Measurements from ENCODE around the gene UGGT2.
"Not testable (repeated sequence)": the region's sequence is repeated elsewhere in the genome, so short reads cannot be mapped to it uniquely, and the experiment has no call there.

The UGGT2 gene

DNA sequence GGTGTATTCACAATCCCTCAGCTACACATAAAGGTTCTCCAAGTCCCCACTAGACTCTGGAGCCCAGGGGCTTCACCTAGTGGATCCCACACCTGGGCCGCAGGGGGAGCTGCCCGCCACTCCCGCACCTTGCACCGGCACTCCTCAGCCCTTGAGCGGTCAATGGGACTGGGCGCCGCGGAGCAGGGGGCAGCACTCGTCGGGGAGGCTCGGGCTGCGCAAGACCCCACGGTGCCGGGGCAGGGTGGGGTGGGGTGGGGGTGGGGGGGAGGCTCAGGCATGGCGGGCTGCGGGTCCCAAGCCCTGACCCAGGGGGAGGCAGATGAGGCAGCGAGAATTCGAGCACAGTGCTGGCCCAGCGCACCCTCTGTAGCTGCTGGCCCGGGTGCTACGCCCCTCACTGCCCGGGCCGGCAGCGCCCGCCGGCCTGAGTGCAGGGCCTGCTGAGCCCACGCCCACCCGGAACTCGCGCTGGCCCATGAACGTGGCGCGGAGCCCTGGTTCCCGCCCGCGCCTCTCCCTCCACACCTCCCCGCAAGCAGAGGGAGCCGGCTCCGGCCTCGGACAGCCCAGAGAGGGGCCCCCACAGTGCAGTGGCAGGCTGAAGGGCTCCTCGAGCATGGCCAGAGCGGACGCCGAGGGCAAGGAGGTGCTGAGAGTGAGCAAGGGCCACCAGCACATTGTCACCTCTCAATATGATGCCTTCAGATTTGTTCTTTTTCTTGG, 121.7 kb downstream of the UGGT2 start:
- H3K4me1 ChIP-seq (ENCODE audit: low read length), result no peaks in the 10 kb centered on the region
- no peaks in the 10 kb centered on the region for H3K27me3 ChIP-seq (ENCODE audit: low read depth, low read length)
- no peak overlapping the region for H2AFZ ChIP-seq (ENCODE audit: low read depth, low read length)
- peaks cover 53% of the 10 kb centered on the region for H3K36me3 ChIP-seq (replicated peaks; ENCODE audit: low read depth, low read length)
- H3K4me2 ChIP-seq (ENCODE audit: low read length), result no peak overlapping the region
- no peaks in the 10 kb centered on the region for H3K79me2 ChIP-seq (ENCODE audit: low read length)
- no peak overlapping the region for H3K4me3 ChIP-seq (ENCODE audit: low read length)
- H3K9ac ChIP-seq (ENCODE audit: low read length), result no peak overlapping the region
- no peak for TF ChIP-seq EZH2phosphoT487 (IDR thresholded peaks at IDR 0.05; ENCODE audit: low read depth)
- TF ChIP-seq, protein P1, sequence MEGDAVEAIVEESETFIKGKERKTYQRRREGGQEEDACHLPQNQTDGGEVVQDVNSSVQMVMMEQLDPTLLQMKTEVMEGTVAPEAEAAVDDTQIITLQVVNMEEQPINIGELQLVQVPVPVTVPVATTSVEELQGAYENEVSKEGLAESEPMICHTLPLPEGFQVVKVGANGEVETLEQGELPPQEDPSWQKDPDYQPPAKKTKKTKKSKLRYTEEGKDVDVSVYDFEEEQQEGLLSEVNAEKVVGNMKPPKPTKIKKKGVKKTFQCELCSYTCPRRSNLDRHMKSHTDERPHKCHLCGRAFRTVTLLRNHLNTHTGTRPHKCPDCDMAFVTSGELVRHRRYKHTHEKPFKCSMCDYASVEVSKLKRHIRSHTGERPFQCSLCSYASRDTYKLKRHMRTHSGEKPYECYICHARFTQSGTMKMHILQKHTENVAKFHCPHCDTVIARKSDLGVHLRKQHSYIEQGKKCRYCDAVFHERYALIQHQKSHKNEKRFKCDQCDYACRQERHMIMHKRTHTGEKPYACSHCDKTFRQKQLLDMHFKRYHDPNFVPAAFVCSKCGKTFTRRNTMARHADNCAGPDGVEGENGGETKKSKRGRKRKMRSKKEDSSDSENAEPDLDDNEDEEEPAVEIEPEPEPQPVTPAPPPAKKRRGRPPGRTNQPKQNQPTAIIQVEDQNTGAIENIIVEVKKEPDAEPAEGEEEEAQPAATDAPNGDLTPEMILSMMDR (IDR thresholded peaks at IDR 0.05; ENCODE audit: low read depth, low read length), result no peak
- no peak overlapping the region for H3K27ac ChIP-seq (ENCODE audit: low read length)
- 0 out of 2 replicates have a peak, but pooled peaks cover 6% of the 10 kb centered on the region for H3K9me3 ChIP-seq (ENCODE audit: insufficient read depth, low read length)
- H4K20me1 ChIP-seq (ENCODE audit: insufficient read depth, low read length), result no peaks in the 10 kb centered on the region

- H4K20me1 ChIP-seq (ENCODE audit: insufficient read depth, low read length), result no peaks in the 10 kb centered on the region
- H2AFZ ChIP-seq (ENCODE audit: low read depth, low read length), result no peak overlapping the region
- H3K9ac ChIP-seq (ENCODE audit: low read length), result no peak overlapping the region
- H3K9me3 ChIP-seq (ENCODE audit: insufficient read depth, low read length), result 0 out of 2 replicates have a peak, but pooled peaks cover 6% of the 10 kb centered on the region
- H3K4me1 ChIP-seq (ENCODE audit: low read length), result no peaks in the 10 kb centered on the region
- peaks cover 35% of the 10 kb centered on the region for H3K36me3 ChIP-seq (replicated peaks; ENCODE audit: low read depth, low read length)
- H3K27me3 ChIP-seq (ENCODE audit: low read depth, low read length), result no peaks in the 10 kb centered on the region
- no peak overlapping the region for H3K4me3 ChIP-seq (ENCODE audit: low read length)
- H3K79me2 ChIP-seq (ENCODE audit: low read length), result no peaks in the 10 kb centered on the region
- no peak overlapping the region for H3K4me2 ChIP-seq (ENCODE audit: low read length)
- no peak for TF ChIP-seq EZH2phosphoT487 (IDR thresholded peaks at IDR 0.05; ENCODE audit: low read depth)
- TF ChIP-seq, protein P1 (IDR thresholded peaks at IDR 0.05; ENCODE audit: low read depth, low read length), result no peak
- H3K27ac ChIP-seq (ENCODE audit: low read length), result no peak overlapping the region
Observed at GRCh38 chr13:95929430-95929829, 123.8 kb downstream of the UGGT2 start.

DNA sequence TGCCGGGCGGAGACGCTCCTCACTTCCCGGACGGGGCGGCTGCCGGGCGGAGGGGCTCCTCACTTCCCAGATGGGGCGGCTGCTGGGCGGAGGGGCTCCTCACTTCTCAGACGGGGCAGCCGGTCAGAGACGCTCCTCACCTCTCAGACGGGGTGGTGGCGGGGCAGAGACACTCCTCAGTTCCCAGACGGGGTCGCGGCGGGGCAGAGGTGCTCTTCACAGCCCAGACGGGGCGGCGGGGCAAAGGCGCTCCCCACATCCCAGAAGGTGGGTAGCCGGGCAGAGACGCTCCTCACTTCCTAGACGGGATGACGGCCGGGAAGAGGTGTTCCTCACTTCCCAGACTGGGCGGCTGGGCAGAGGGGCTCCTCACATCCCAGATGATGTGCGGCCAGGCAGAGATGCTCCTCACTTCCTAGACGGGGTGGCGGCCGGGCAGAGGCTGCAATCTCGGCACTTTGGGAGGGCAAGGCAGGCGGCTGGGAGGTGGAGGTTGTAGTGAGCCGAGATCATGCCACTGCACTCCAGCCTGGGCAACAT, 124.8 kb downstream of the UGGT2 start:
- H3K36me3 ChIP-seq (replicated peaks; ENCODE audit: low read depth, low read length), result peaks cover 29% of the 10 kb centered on the region
- not testable (repeated sequence) for H3K4me1 ChIP-seq (ENCODE audit: low read length); H3K9ac ChIP-seq (ENCODE audit: low read length); H3K9me3 ChIP-seq (ENCODE audit: insufficient read depth, low read length); H4K20me1 ChIP-seq (ENCODE audit: insufficient read depth, low read length); H3K27me3 ChIP-seq (ENCODE audit: low read depth, low read length); H3K4me3 ChIP-seq (ENCODE audit: low read length); H3K27ac ChIP-seq (ENCODE audit: low read length); H3K79me2 ChIP-seq (ENCODE audit: low read length); H3K4me2 ChIP-seq (ENCODE audit: low read length); H2AFZ ChIP-seq (ENCODE audit: low read depth, low read length)

DNA sequence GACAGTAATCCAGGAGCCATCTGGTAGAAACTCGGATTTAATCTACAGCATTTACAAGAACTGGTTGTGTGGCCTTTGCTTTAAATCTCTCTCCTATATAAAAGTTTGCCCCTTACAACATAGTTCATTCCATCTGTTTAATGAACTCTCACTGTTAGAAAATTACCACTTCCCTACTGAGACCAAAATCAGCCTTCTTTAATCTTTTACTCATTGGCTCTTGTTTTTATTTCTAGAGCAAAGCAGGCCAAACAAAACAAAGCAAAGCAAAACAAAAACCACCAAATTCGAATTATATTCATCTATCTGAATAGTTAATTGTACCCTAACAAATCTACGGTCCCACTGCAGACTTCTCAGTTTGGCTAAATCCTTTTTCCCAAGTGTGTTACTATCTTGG, 127.0 kb downstream of the UGGT2 start:
- Histone ChIP-seq H3K36me3 (replicated peaks; ENCODE audit: low read depth, low read length) (peaks cover 20% of the 10 kb centered on the region), H3K4me3 (ENCODE audit: low read length) (no peak overlapping the region), H3K4me2 (ENCODE audit: low read length) (no peak overlapping the region), H2AFZ (ENCODE audit: low read depth, low read length) (no peak overlapping the region), H3K27me3 (ENCODE audit: low read depth, low read length) (no peaks in the 10 kb centered on the region), H3K79me2 (ENCODE audit: low read length) (no peaks in the 10 kb centered on the region), H4K20me1 (ENCODE audit: insufficient read depth, low read length) (no peaks in the 10 kb centered on the region), H3K27ac (ENCODE audit: low read length) (no peak overlapping the region), H3K9me3 (ENCODE audit: insufficient read depth, low read length) (0 out of 2 replicates have a peak, but pooled peaks cover 6% of the 10 kb centered on the region), H3K9ac (ENCODE audit: low read length) (no peak overlapping the region), H3K4me1 (ENCODE audit: low read length) (peaks cover 7% of the 10 kb centered on the region)
- no peak for TF ChIP-seq EZH2phosphoT487 (IDR thresholded peaks at IDR 0.05; ENCODE audit: low read depth)
- TF ChIP-seq, protein P1 (IDR thresholded peaks at IDR 0.05; ENCODE audit: low read depth, low read length), result no peak
